OCI-LY7 (cell line): ENCODE data around the gene EXPH5.

Source experiments
- CTCF ChIP-seq: fragments of 200-600 bp; sonication (generic); conservative IDR thresholded peaks from 2 replicates; pipeline ENCODE4 v1.5.1; 2014; ENCODE audit warnings: mild to moderate bottlenecking, antibody characterized with exemption, low read length, moderate library complexity, mixed read lengths
- EZH2phosphoT487 ChIP-seq: fragments of 200-600 bp; sonication (generic); IDR thresholded peaks from 2 replicates; pipeline ENCODE4 v1.6.1; 2018; ENCODE audit warnings: low read depth, borderline replicate concordance, mild to moderate bottlenecking, mixed run types, antibody characterized with exemption, low read length, moderate library complexity, mixed read lengths

- TF ChIP-seq CTCF = no peak
- TF ChIP-seq EZH2phosphoT487 = no peak
Observed at GRCh38 chr11:108559340-108559739, 34.2 kb downstream of the EXPH5 start.
